ENCODE measurements around the gene IPO9. TPM values are rescaled to one million over a fixed set of nuclear protein-coding genes. Genes with fewer than 3 reads are reported as not detected.

The IPO9 gene
- total and polyA plus RNA-seq, 2 of the 4 experiments (the other 2 are of a cell fraction), result 14.0 to 23.4 TPM

DNA sequence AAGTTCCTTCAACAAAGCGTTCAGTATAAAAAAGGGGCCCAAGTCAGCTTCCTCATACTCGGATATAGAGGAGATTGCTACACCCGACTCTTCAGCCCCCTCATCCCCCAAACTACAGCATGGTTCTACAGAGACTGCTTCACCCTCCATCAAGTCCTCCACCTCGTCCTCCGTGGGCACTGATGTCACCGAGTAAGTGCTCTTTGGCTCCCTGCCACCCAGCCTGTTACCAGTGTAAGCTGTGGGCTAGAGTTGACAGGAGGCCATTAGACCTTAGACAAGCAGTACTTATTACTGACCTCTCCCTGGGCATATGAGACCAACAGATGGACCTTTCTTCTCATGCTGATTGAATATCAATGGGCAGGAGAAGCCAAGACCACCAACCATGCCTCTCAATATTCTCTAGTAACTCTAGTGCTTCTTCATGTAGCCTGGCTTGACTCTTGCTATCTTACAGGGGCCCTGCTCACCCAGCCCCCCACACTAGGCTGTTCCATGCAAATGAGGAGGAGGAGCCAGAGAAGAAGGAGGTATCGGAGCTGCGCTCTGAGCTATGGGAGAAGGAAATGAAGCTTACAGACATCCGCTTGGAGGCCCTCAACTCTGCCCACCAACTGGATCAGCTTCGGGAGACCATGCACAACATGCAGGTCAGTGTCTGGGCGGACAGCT lies 20.9 kb upstream of the IPO9 start:
- DNase-seq (no peak), ATAC-seq (ENCODE audit: low read depth) (no peak)
- no peaks in the 10 kb centered on the region for H3K27me3 ChIP-seq (ENCODE audit: control insufficient read depth, insufficient read depth, low read length)
- in situ Hi-C loops (cut with MboI; ENCODE audit: low sequenced_read_pairs), result no loop called here
- no peak overlapping the region for H3K18ac ChIP-seq (ENCODE audit: low read depth, low read length)
- H3K9ac ChIP-seq (ENCODE audit: low read depth, low read length), result no peak overlapping the region
- H3K4me3 ChIP-seq (ENCODE audit: insufficient read depth, low read depth, low read length), result no peak overlapping the region
- no peak overlapping the region for H3K4ac ChIP-seq (ENCODE audit: low read depth, low read length)
- H2BK5ac ChIP-seq (ENCODE audit: low read depth, low read length, poor library complexity, severe bottlenecking), result no peak overlapping the region
- POLR2A ChIA-PET (ENCODE audit: unreplicated experiment), result no interaction called here
- no peaks in the 10 kb centered on the region for H4K20me1 ChIP-seq (ENCODE audit: insufficient read depth, low read length)
- no peak overlapping the region for H2AFZ ChIP-seq (replicated peaks; ENCODE audit: low read length, poor library complexity)
- no CpG with 5 or more reads among the region's 11 CpGs for WGBS, 2 experiments (ENCODE audit: extremely low coverage in 2 of 2, insufficient read length in 1 of 2)
- no peak overlapping the region for H3K27ac ChIP-seq (ENCODE audit: insufficient read depth, low read length)
- H3K14ac ChIP-seq (replicated peaks; ENCODE audit: low read depth, low read length), result no peak overlapping the region
- no peak overlapping the region for H3K23ac ChIP-seq (ENCODE audit: low read depth, low read length)
- H3K79me1 ChIP-seq (ENCODE audit: low read depth in 1 of 2, low read length in 2 of 2), result peaks cover 21 to 42% of the 10 kb centered on the region in 2 experiments
- H2BK120ac ChIP-seq (ENCODE audit: low read depth, low read length), result no peak overlapping the region
- no TSS peak for BruUV-seq (replicated peaks)
- intact Hi-C loops (cut with micrococcal nuclease), result no loop called here
- peaks cover 89% of the 10 kb centered on the region for H3K36me3 ChIP-seq (ENCODE audit: control insufficient read depth, insufficient read depth, low read length)
- H4K8ac ChIP-seq (ENCODE audit: low read depth in 2 of 2, low read length in 2 of 2), result no peak overlapping the region
- TF ChIP-seq, protein P1, sequence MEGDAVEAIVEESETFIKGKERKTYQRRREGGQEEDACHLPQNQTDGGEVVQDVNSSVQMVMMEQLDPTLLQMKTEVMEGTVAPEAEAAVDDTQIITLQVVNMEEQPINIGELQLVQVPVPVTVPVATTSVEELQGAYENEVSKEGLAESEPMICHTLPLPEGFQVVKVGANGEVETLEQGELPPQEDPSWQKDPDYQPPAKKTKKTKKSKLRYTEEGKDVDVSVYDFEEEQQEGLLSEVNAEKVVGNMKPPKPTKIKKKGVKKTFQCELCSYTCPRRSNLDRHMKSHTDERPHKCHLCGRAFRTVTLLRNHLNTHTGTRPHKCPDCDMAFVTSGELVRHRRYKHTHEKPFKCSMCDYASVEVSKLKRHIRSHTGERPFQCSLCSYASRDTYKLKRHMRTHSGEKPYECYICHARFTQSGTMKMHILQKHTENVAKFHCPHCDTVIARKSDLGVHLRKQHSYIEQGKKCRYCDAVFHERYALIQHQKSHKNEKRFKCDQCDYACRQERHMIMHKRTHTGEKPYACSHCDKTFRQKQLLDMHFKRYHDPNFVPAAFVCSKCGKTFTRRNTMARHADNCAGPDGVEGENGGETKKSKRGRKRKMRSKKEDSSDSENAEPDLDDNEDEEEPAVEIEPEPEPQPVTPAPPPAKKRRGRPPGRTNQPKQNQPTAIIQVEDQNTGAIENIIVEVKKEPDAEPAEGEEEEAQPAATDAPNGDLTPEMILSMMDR (conservative IDR thresholded peaks at IDR 0.05; ENCODE audit: low read depth, low read length), result no peak
- TF ChIP-seq NFE2L2 (IDR thresholded peaks at IDR 0.05; ENCODE audit: low read depth, low read length) (no peak), CHD1 (IDR thresholded peaks at IDR 0.05; ENCODE audit: low read depth, low read length) (no peak), MAZ (IDR thresholded peaks at IDR 0.05; ENCODE audit: borderline replicate concordance, low read depth, low read length) (no peak), POLR2A (IDR thresholded peaks at IDR 0.05; ENCODE audit: low read depth, low read length) (no peak), BHLHE40 (IDR thresholded peaks at IDR 0.05; ENCODE audit: low read depth, low read length) (no peak), RCOR1 (IDR thresholded peaks at IDR 0.05; ENCODE audit: insufficient replicate concordance, low read length) (no peak), CEBPB (IDR thresholded peaks at IDR 0.05; ENCODE audit: low read depth, low read length) (no peak), RAD21 (IDR thresholded peaks at IDR 0.05; ENCODE audit: low read length) (no peak), MXI1 (IDR thresholded peaks at IDR 0.05; ENCODE audit: borderline replicate concordance, low read depth, low read length) (no peak), SMC3 (IDR thresholded peaks at IDR 0.05; ENCODE audit: low read depth, low read length) (no peak), FOS (IDR thresholded peaks at IDR 0.05; ENCODE audit: low read depth, low read length) (no peak), ELK1 (IDR thresholded peaks at IDR 0.05; ENCODE audit: borderline replicate concordance, low read depth, low read length) (no peak), RFX5 (IDR thresholded peaks at IDR 0.05; ENCODE audit: low read depth, low read length) (no peak), MAFK (IDR thresholded peaks at IDR 0.05; ENCODE audit: low read depth, low read length) (no peak)
- CTCF ChIA-PET, result interaction anchor here (0.6 kb wide), 1 partner anchor 1060 kb away, joined by 3 read pairs; no protein-coding TSS in a partner anchor
- H3K9me3 ChIP-seq (ENCODE audit: control insufficient read depth, insufficient read depth, low read length), result no peaks in the 10 kb centered on the region
- dilution Hi-C loops (cut with HindIII; ENCODE audit: low sequenced_read_pairs, unreplicated experiment), result no loop called here
- no peak overlapping the region for H2AK5ac ChIP-seq (ENCODE audit: low read depth, low read length)
- no peak overlapping the region for H4K5ac ChIP-seq (ENCODE audit: low read depth, low read length)
- H2BK15ac ChIP-seq (ENCODE audit: low read depth, low read length), result no peak overlapping the region
- H2AK9ac ChIP-seq (replicated peaks; ENCODE audit: low read depth, low read length, poor library complexity), result no peak overlapping the region
- peaks cover 14% of the 10 kb centered on the region; the same call in 1 of the 2 replicates for H3K9me1 ChIP-seq (ENCODE audit: insufficient read depth, low read length)
- no peaks in the 10 kb centered on the region for H3K4me1 ChIP-seq (ENCODE audit: control insufficient read depth, insufficient read depth, low read length)
- H3K4me2 ChIP-seq (ENCODE audit: low read depth, low read length), result no peak overlapping the region
- no peak overlapping the region for H3K56ac ChIP-seq (ENCODE audit: extremely low read depth, insufficient read depth, low read length)
- no peak overlapping the region for H2BK20ac ChIP-seq (ENCODE audit: low read depth, low read length)
- no peak overlapping the region for H4K91ac ChIP-seq (ENCODE audit: insufficient read depth, low read depth, low read length)
